Effector memory CD4-positive, alpha-beta T cell (primary cell): Measurements from ENCODE around the gene CD99.
"Not testable (repeated sequence)": the region's sequence is repeated elsewhere in the genome, so short reads cannot be mapped to it uniquely, and the experiment has no call there.

Experiments
- DNase-seq, 3 donors: peaks; one replicate each; pipeline ENCODE4 v3.0.0-alpha.2; 2020
- H3K27ac ChIP-seq: 2 replicates; pipeline ENCODE4 v1.7.0; 2013; ENCODE audit warnings: mild to moderate bottlenecking, low read length, moderate library complexity; ENCODE audit not compliant: insufficient read depth, poor library complexity, severe bottlenecking
- H3K27me3 ChIP-seq: replicated peaks from 2 replicates; pipeline ENCODE4 v1.7.0; 2013; ENCODE audit warnings: mild to moderate bottlenecking, low read length; ENCODE audit not compliant: insufficient read depth, control insufficient read depth, poor library complexity, severe bottlenecking
- H3K36me3 ChIP-seq: 2 replicates; pipeline ENCODE4 v1.7.0; 2013; ENCODE audit warnings: mild to moderate bottlenecking, low read length, moderate library complexity; ENCODE audit not compliant: control insufficient read depth, insufficient read depth
- H3K4me1 ChIP-seq: 2 replicates; pipeline ENCODE4 v1.7.0; 2013; ENCODE audit warnings: low read length, mild to moderate bottlenecking; ENCODE audit not compliant: control insufficient read depth, insufficient read depth, poor library complexity, severe bottlenecking
- H3K4me3 ChIP-seq: 2 replicates; pipeline ENCODE4 v1.7.0; 2013; ENCODE audit warnings: low read length, low read depth, mild to moderate bottlenecking; ENCODE audit not compliant: insufficient read depth, poor library complexity, severe bottlenecking
- H3K9me3 ChIP-seq: 2 replicates; pipeline ENCODE4 v1.7.0; 2013; ENCODE audit warnings: mild to moderate bottlenecking, low read length, moderate library complexity; ENCODE audit not compliant: control insufficient read depth

The CD99 gene

DNA sequence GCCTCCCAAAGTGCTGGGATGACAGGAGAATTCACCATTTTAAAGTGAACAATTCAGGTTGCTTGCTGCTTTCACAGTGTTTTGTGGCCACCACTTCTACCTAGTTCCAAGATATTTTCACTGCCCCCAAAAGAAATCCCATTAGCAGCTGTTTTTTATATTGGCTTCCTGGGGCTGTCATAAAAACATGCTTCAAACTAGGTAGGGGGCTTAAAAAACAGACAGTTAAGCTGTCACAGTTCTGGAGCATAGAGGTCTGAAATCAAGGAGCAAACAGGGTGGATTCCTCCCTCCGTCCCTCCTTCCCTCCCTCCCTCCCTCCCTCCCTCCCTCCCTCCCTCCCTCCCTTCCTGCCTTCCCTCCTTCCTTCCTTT is 57.7 kb downstream of the CD99 start:
- Histone ChIP-seq H3K27ac (no peak overlapping the region), H3K4me1 (no peaks in the 10 kb centered on the region), H3K4me3 (no peak overlapping the region), H3K9me3 (no peaks in the 10 kb centered on the region), H3K36me3 (no peaks in the 10 kb centered on the region), H3K27me3 (no peaks in the 10 kb centered on the region)
- no peak for DNase-seq

DNA sequence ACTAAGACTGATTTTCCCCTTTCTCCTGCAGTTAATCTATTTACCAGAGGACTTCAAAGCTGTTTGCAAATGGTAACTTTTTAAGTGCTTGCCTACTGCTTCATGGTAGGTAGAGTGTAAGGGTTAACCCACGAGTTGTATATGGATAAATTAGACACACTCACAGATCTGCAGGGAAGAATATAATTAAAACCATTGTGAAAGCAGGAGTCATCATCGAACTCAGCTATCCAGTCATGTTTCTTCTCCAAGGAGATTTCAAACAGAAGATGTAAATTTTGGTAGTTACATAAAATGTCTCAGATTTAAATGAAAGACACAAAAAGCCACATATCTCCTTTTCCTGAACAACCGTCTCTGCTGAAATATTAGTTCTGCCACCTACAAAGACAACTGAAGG is 60.2 kb downstream of the CD99 start:
- no peaks in the 10 kb centered on the region for H3K27me3 ChIP-seq
- H3K4me3 ChIP-seq, result no peak overlapping the region
- DNase-seq, result no peak
- no peaks in the 10 kb centered on the region for H3K9me3 ChIP-seq
- H3K36me3 ChIP-seq, result no peaks in the 10 kb centered on the region
- H3K4me1 ChIP-seq, result no peaks in the 10 kb centered on the region
- H3K27ac ChIP-seq, result no peak overlapping the region

DNA sequence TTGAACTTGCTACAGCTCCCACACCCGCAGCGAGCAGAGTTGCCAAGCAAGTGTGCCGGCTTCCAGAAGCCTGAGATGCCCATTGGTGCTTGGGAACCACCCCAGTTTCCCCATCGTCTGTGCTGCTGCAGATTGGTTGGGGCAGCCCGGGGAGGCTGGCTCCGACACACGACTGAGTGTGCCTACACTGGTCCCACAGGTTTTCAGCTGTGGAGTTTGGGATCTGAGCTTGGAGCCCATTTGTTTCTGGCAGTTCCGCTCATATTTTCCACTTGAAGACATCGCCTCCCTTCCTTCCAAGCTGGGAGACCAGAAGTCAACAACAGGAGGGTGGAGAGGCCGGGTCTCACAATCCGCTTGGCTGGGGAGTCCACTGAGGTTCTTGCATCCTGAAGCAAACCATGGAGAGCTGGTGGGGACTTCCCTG is 60.8 kb downstream of the CD99 start, which contains the start of gene XG:
XG (plus strand) TSS at position 167 of the 427 bp plus-strand sequence; CDS start at position 402, 235 bp downstream.
- not testable (repeated sequence) for H3K4me3 ChIP-seq, H3K36me3 ChIP-seq, H3K4me1 ChIP-seq, H3K9me3 ChIP-seq, H3K27ac ChIP-seq, DNase-seq, H3K27me3 ChIP-seq

DNA sequence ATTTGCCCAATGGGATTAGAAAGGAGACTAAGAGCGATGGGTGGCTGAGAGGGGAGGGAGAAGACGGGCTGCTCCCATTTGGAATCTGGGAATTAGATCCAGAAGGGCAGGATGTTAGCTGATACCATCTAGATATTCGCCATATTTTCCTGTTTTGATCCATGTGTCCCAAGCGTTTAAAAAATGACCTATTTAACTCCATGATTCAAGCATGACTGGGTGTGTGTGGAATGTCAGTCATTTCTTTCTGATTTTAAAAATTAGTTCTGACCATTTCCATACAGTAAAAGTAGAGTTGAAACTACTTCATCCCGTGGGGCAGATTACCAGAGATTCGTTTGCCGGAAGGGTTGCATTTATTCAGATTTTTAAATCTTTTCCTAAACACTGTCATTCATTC is 61.3 kb downstream of the CD99 start:
- H3K27me3 ChIP-seq, H3K36me3 ChIP-seq, DNase-seq, H3K4me3 ChIP-seq, H3K9me3 ChIP-seq, H3K27ac ChIP-seq, H3K4me1 ChIP-seq: not testable (repeated sequence)

DNA sequence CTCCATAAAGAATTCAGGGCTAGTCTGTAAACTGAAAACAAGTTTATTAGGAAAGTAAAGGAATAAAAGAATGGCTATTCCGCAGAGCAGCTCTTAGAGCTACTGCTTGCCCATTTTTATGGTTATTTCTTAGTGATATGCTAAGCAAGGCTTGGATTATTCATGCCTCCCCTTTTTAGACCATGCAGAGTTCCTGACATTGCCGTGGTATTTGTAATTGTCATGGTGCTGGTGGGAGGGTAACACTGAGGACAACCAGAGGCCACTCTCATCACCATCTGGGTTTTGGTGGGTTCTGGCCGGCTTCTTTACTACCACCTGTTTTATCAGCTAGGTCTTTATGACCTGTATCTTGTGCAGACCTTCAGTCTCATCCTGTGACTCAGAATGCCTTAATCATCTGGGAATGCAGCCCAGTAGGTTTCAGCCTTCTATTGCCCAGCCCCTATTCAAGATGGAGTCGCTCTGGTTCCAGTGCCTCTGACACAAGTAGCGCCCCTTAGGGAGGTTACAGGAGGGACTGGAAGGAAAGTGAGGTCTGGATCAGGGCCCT is 64.1 kb downstream of the CD99 start:
- not testable (repeated sequence) for H3K4me3 ChIP-seq, H3K27ac ChIP-seq, H3K4me1 ChIP-seq, H3K27me3 ChIP-seq, H3K9me3 ChIP-seq, DNase-seq, H3K36me3 ChIP-seq

DNA sequence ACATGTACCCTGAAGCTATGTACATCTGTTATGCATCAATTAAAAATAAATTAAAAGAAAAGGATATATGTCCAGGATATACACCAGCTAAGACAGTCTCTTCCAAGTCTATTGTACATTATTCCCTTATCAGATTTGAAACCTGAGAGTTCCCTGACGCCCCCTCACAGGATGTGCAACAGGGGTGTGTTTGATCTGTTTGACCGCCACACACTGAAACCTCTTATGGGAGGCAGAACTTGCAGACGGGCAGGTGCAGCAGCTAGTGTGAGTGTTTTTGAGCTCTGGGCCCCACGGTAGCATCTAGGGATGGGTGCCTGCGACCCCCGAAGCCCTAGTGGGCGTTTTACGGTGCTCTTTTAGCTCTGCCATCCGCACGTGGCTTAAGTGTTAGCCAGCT is 65.5 kb downstream of the CD99 start:
- no peaks in the 10 kb centered on the region for H3K36me3 ChIP-seq
- H3K4me1 ChIP-seq, result no peaks in the 10 kb centered on the region
- no peaks in the 10 kb centered on the region for H3K27me3 ChIP-seq
- no peaks in the 10 kb centered on the region for H3K9me3 ChIP-seq
- no peak overlapping the region for H3K27ac ChIP-seq
- DNase-seq, result no peak
- H3K4me3 ChIP-seq, result no peak overlapping the region

DNA sequence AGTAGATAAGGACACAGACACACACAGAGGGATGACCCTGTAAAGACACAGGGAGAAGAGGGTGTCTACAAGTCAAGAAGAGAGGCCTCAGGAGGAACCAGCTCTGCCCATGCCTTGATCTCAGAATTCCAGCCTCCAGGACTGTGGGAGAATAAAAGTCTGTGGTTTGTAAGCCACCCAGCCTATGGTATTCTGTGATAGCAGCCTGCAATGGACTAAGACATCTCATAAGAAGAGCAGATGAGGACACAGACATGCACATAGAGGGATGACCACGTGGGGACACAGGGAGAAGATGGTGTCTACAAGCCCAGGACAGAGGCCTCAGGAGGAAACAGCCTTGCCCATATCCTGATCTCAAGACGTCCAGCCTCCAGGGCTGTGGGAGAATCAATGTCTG is 70.2 kb downstream of the CD99 start:
- no peaks in the 10 kb centered on the region for H3K4me1 ChIP-seq

DNA sequence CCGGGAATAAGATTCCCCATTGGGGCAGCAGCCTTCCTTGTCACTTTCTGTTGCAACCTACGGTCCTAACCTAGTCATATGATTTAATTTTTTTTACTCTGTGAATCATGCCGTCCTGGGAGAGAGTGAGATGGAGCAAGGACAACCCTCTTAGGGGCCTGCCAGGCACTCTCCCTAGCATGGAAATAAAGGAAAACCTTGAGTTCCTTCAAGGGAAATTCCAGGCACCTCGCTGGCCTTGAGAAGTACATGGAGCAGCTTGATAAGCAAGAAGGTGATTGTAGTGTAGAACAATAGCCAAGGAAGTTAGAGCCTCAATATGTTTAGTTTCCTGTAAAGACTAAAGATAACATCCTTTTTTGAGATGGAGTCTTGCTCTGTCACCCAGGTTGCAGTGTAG is 71.6 kb downstream of the CD99 start:
- H3K9me3 ChIP-seq, H3K36me3 ChIP-seq, H3K27me3 ChIP-seq, H3K27ac ChIP-seq, DNase-seq, H3K4me1 ChIP-seq, H3K4me3 ChIP-seq: not testable (repeated sequence)

More for the DNA sequence above, 70.2 kb downstream of the CD99 start:
- no peak for DNase-seq
- H3K27me3 ChIP-seq, result no peaks in the 10 kb centered on the region
- H3K4me3 ChIP-seq, result no peak overlapping the region
- H3K9me3 ChIP-seq, result no peaks in the 10 kb centered on the region
- no peak overlapping the region for H3K27ac ChIP-seq
- no peaks in the 10 kb centered on the region for H3K36me3 ChIP-seq

DNA sequence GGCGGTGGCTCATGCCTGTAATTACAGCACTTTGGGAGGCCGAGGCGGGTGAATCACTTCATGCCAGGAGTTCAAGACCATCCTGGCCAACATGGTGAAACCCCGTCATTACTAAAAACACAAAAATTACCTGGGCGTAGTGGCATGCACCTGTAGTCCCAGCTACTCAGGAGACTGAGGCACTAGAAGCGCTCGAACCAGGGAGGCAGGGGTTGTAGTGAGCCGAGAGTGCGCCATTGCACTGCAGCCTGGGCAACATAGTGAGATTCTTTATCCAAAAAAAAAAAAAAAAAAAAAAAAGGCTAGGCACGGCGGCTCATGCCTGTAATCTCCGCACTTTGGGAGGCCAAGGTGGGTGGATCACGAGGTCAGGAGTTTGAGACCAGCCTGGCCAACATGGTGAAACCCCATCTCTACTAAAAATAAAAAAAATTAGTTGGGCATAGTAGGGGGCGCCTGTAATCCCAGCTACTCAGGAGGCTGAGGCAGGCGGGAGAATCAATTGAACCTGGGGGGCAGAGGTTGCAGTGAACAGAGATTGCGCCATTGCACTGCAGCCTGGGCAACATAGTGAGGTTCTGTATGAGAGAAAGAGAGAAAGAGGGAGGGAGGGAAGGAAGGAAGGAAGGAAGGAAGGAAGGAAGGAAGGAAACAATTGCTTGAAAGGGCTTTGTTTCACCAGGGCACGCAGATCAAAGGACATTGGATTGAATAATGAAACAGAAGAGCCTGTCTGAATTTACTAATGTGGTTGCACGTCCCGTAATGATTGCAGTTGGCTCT is 73.9 kb downstream of the CD99 start:
- H3K4me1 ChIP-seq, DNase-seq, H3K27ac ChIP-seq, H3K9me3 ChIP-seq, H3K27me3 ChIP-seq, H3K4me3 ChIP-seq, H3K36me3 ChIP-seq: not testable (repeated sequence)

DNA sequence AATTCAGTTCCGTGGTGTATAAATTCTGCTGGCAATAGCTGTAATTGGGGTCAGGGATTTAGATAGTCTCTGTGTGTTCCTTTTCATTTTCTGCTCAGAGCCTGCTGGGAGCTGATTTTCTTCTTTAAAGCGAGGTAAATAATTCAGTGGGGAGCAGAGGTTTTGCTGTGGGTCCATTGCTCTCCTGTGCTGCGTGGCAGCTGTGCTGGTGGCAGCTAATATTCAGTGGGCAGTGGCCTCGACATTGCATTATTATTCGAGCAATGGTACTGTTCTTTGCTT is 74.4 kb downstream of the CD99 start:
- Histone ChIP-seq H3K36me3 (no peaks in the 10 kb centered on the region), H3K9me3 (no peaks in the 10 kb centered on the region), H3K27ac (no peak overlapping the region), H3K4me3 (no peak overlapping the region), H3K4me1 (no peaks in the 10 kb centered on the region), H3K27me3 (no peaks in the 10 kb centered on the region)
- no peak for DNase-seq
